Measurements from ENCODE around the gene MALSU1. TPM values are rescaled to one million over a fixed set of nuclear protein-coding genes. Genes with fewer than 3 reads are reported as not detected.

MALSU1 gene
- total RNA-seq, 1 donor, result 38.4 TPM

- Histone ChIP-seq H3K4me2 (ENCODE audit: insufficient read depth, low read length) (no peak overlapping the region), H3K27ac (ENCODE audit: low read depth, low read length) (peak overlapping the region; percentile 24), H3K9me3 (ENCODE audit: low read depth, low read length) (no peaks in the 10 kb centered on the region), H2AFZ (ENCODE audit: low read length) (no peak overlapping the region), H4K20me1 (ENCODE audit: insufficient read depth, low read length) (no peaks in the 10 kb centered on the region), H3K79me2 (ENCODE audit: insufficient read depth, low read length) (peaks cover 2% of the 10 kb centered on the region), H3K36me3 (ENCODE audit: insufficient read depth, low read length) (peaks cover 22% of the 10 kb centered on the region), H3K4me3 (ENCODE audit: insufficient read depth, low read length) (no peak overlapping the region), H3K27me3 (ENCODE audit: insufficient read depth, low read length) (no peaks in the 10 kb centered on the region), H3K4me1 (ENCODE audit: insufficient read depth, low read length) (peaks cover 17% of the 10 kb centered on the region)
- no peak for DNase-seq (ENCODE audit: insufficient read length, low spot score, missing footprints)
- no peak for TF ChIP-seq CTCF (IDR thresholded peaks at IDR 0.05; ENCODE audit: extremely low read depth, low read depth, low read length)
Measured at GRCh38 chr7:23315366-23315765, 16.2 kb downstream of the MALSU1 start.

DNA sequence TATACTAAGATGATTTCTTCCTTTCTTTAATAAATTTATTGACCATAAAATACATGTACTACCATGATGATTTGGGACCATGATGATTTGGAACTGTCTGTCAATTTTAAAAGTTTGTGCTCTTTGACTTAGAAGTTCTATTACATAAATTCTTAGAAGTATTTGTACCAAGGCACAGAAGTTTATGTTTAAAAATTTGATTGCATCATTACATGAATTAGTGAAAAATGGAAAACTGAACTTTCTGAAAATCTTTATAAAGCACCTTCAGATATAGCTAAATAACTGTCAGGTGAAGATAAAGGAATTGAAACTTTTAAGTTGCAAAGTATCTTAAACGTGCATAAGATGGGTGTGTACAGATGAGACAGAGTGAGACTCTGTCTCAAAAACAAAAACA, 32.0 kb downstream of the MALSU1 start:
- Histone ChIP-seq H3K4me3 (ENCODE audit: insufficient read depth, low read length) (no peak overlapping the region), H3K27me3 (ENCODE audit: insufficient read depth, low read length) (no peaks in the 10 kb centered on the region), H3K27ac (ENCODE audit: low read depth, low read length) (no peak overlapping the region), H4K20me1 (ENCODE audit: insufficient read depth, low read length) (peaks cover 3% of the 10 kb centered on the region), H3K36me3 (ENCODE audit: insufficient read depth, low read length) (peaks cover 5% of the 10 kb centered on the region), H3K4me2 (ENCODE audit: insufficient read depth, low read length) (no peak overlapping the region), H3K79me2 (ENCODE audit: insufficient read depth, low read length) (no peaks in the 10 kb centered on the region), H2AFZ (ENCODE audit: low read length) (no peak overlapping the region), H3K9me3 (ENCODE audit: low read depth, low read length) (no peaks in the 10 kb centered on the region), H3K4me1 (ENCODE audit: insufficient read depth, low read length) (peaks cover 36% of the 10 kb centered on the region)
- DNase-seq (ENCODE audit: insufficient read length, low spot score, missing footprints), result no peak
- no peak for TF ChIP-seq CTCF (IDR thresholded peaks at IDR 0.05; ENCODE audit: extremely low read depth, low read depth, low read length)

DNA sequence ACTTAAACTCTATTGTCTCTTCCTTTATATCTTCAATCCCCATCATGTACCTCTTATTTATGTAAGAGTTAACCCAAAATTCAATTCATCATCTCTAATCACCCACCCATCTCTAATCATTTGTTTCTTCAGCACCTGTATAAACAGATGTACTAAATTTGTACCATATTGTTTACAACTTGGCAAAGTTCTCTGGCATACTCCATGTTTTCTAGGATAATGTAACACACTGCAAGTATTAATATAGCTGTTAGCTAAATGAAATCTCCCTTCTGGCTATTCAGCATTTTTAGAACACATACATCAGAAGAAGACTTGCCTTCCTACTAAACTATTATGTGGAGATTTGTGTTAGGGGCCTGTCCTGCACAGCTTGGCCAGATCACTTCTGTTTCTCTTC, 33.1 kb downstream of the MALSU1 start:
- Histone ChIP-seq H3K79me2 (ENCODE audit: insufficient read depth, low read length) (no peaks in the 10 kb centered on the region), H4K20me1 (ENCODE audit: insufficient read depth, low read length) (peaks cover 3% of the 10 kb centered on the region), H3K36me3 (ENCODE audit: insufficient read depth, low read length) (peaks cover 5% of the 10 kb centered on the region), H3K4me1 (ENCODE audit: insufficient read depth, low read length) (peaks cover 36% of the 10 kb centered on the region), H2AFZ (ENCODE audit: low read length) (no peak overlapping the region), H3K4me3 (ENCODE audit: insufficient read depth, low read length) (no peak overlapping the region), H3K27me3 (ENCODE audit: insufficient read depth, low read length) (no peaks in the 10 kb centered on the region), H3K9me3 (ENCODE audit: low read depth, low read length) (no peaks in the 10 kb centered on the region), H3K4me2 (ENCODE audit: insufficient read depth, low read length) (no peak overlapping the region), H3K27ac (ENCODE audit: low read depth, low read length) (no peak overlapping the region)
- no peak for TF ChIP-seq CTCF (IDR thresholded peaks at IDR 0.05; ENCODE audit: extremely low read depth, low read depth, low read length)
- DNase-seq (ENCODE audit: insufficient read length, low spot score, missing footprints), result no peak

DNA sequence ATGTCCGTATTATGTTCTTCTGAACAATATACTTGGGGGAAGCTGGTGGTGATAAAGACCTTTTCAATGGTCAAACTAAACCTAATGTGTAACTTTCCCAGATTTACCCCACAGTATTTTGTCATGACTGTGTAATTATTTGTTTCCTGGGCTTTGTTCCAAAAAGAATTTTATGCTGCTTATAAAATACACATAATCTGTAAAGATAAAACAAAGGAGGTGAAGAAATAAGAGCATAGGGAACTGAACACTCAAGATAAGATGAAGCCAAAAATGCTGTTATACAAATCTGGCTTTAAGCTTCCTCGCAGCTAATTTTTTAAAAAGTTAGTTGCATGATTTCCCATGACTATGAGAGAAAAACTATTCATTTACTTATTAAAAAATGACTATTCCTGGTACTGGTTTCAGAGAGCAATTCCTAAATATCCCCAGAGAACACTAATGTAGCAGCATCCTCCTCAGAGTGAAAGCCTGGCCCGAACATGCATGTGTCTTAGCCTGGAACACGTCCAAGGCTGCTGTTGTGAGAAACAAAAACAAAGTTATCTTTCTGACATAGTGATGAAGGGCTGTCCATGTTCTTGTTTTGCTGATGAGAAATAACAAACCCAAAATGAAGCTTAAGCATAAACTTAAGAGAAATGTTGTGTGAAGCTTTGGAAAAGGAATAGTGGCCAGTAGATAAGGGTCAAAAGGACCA, 33.9 kb downstream of the MALSU1 start:
- peak; percentile 75 for DNase-seq (ENCODE audit: insufficient read length, low spot score, missing footprints)
- peaks cover 10% of the 10 kb centered on the region for H3K36me3 ChIP-seq (ENCODE audit: insufficient read depth, low read length)

More for the DNA sequence above, 33.9 kb downstream of the MALSU1 start:
- peaks cover 2% of the 10 kb centered on the region for H3K9me3 ChIP-seq (ENCODE audit: low read depth, low read length)
- peak overlapping the region; percentile 89 for H3K27ac ChIP-seq (ENCODE audit: low read depth, low read length)
- H3K4me3 ChIP-seq (ENCODE audit: insufficient read depth, low read length), result peak overlapping the region; percentile 27
- H4K20me1 ChIP-seq (ENCODE audit: insufficient read depth, low read length), result peaks cover 3% of the 10 kb centered on the region
- H3K27me3 ChIP-seq (ENCODE audit: insufficient read depth, low read length), result no peaks in the 10 kb centered on the region
- H3K4me1 ChIP-seq (ENCODE audit: insufficient read depth, low read length), result peaks cover 36% of the 10 kb centered on the region
- no peaks in the 10 kb centered on the region for H3K79me2 ChIP-seq (ENCODE audit: insufficient read depth, low read length)
- no peak overlapping the region for H2AFZ ChIP-seq (ENCODE audit: low read length)
- H3K4me2 ChIP-seq (ENCODE audit: insufficient read depth, low read length), result peak overlapping the region; percentile 57
- no peak for TF ChIP-seq CTCF (IDR thresholded peaks at IDR 0.05; ENCODE audit: extremely low read depth, low read depth, low read length)
